ENCODE data around the gene SIX3. TPM values are rescaled to one million over a fixed set of nuclear protein-coding genes. Genes with fewer than 3 reads are reported as not detected.

Gene SIX3
- polyA plus RNA-seq, 1 of the 3 experiments (the other 2 are of a cell fraction): 0.58 TPM

DNA sequence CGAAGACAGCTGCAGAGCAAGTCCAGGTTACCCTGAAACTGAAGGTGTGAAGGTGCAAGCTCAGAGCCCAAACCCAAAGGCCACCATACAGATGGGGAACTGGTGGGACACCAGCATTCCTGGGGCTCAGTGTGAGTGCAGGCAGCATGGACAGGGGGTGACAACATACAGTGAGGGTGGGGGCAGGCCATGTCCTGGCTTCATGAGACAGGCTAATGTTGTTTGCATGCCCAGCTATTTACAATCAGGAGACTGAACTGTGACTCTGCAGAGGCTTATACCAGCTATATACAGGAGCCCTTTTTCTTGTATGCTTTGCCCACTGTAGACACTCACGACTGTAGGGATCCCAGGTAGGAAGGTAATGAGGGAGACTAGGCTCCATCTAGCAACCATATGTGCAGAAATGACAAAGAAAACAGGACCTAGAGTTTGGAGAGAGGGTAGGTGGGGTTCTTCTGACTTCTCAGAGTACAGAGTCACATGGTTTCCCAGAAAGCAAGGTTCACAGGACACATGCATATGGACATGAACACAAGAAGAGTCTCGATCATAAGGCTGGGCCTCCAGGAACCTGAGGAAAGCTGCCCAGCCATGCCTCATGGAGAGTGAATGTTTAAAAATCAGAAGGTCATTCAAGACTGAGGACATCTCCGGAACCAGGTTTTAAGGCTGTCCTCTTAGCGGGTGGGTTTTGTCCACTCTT is 26.4 kb downstream of the SIX3 start:
- Histone ChIP-seq H2AFZ (ENCODE audit: low read depth) (no peak overlapping the region), H3K4me1 (ENCODE audit: control insufficient read depth in 1 of 2, insufficient read depth in 2 of 2, low read depth in 1 of 2, low read length in 1 of 2) (peaks cover 0 to under 1% of the 10 kb centered on the region in 2 experiments; a peak in 1 of 4 replicates), H4K20me1 (ENCODE audit: insufficient read depth) (no peaks in the 10 kb centered on the region), H3K36me3 (replicated peaks in 1 of 2; ENCODE audit: control insufficient read depth in 1 of 2, insufficient read depth in 2 of 2, low read length in 1 of 2) (no peaks in the 10 kb centered on the region), H3K27ac (ENCODE audit: low read depth in 2 of 2, low read length in 1 of 2) (no peak overlapping the region), H3K9me2 (no peaks in the 10 kb centered on the region), H3K27me3 (ENCODE audit: insufficient read depth) (no peaks in the 10 kb centered on the region), H3F3A (replicated peaks; ENCODE audit: insufficient read depth) (no peaks in the 10 kb centered on the region), H3K9ac (no peak overlapping the region), H3K4me2 (no peak overlapping the region), H3K4me3 (ENCODE audit: low read depth in 2 of 2, low read length in 1 of 2) (no peak overlapping the region), H3K9me3 (no peaks in the 10 kb centered on the region), H3K79me2 (ENCODE audit: insufficient read depth) (no peaks in the 10 kb centered on the region)
- TF ChIP-seq TEAD4 (IDR thresholded peaks at IDR 0.05; ENCODE audit: borderline replicate concordance, insufficient read depth) (no peak), TCF12 (IDR thresholded peaks at IDR 0.05) (no peak), RCOR1 (IDR thresholded peaks at IDR 0.05; ENCODE audit: low read length) (no peak), FOXJ3 (CRISPR knock-in tag; IDR thresholded peaks at IDR 0.05) (no peak), GABPA (IDR thresholded peaks at IDR 0.05; ENCODE audit: low read depth) (no peak), FOXM1 (IDR thresholded peaks at IDR 0.05; ENCODE audit: low read depth) (no peak)
- TF ChIP-seq, protein P1, sequence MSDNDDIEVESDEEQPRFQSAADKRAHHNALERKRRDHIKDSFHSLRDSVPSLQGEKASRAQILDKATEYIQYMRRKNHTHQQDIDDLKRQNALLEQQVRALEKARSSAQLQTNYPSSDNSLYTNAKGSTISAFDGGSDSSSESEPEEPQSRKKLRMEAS (IDR thresholded peaks at IDR 0.05; ENCODE audit: low read depth): no peak
- TF ChIP-seq, protein P2, sequence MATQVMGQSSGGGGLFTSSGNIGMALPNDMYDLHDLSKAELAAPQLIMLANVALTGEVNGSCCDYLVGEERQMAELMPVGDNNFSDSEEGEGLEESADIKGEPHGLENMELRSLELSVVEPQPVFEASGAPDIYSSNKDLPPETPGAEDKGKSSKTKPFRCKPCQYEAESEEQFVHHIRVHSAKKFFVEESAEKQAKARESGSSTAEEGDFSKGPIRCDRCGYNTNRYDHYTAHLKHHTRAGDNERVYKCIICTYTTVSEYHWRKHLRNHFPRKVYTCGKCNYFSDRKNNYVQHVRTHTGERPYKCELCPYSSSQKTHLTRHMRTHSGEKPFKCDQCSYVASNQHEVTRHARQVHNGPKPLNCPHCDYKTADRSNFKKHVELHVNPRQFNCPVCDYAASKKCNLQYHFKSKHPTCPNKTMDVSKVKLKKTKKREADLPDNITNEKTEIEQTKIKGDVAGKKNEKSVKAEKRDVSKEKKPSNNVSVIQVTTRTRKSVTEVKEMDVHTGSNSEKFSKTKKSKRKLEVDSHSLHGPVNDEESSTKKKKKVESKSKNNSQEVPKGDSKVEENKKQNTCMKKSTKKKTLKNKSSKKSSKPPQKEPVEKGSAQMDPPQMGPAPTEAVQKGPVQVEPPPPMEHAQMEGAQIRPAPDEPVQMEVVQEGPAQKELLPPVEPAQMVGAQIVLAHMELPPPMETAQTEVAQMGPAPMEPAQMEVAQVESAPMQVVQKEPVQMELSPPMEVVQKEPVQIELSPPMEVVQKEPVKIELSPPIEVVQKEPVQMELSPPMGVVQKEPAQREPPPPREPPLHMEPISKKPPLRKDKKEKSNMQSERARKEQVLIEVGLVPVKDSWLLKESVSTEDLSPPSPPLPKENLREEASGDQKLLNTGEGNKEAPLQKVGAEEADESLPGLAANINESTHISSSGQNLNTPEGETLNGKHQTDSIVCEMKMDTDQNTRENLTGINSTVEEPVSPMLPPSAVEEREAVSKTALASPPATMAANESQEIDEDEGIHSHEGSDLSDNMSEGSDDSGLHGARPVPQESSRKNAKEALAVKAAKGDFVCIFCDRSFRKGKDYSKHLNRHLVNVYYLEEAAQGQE (IDR thresholded peaks at IDR 0.05; ENCODE audit: low read depth, low read length): no peak
- ChIA-PET POLR2A (no interaction called here), CTCF (interaction anchor here (1.2 to 13.2 kb wide), 7 partner anchors 11 to 924 kb away, joined by 4 to 130 read pairs (median 9); no protein-coding TSS in a partner anchor)
- no peak for DNase-seq
- WGBS (ENCODE audit: low lambda C conversion rate): 75% methylated on average over 5 of the region's 5 CpGs

DNA sequence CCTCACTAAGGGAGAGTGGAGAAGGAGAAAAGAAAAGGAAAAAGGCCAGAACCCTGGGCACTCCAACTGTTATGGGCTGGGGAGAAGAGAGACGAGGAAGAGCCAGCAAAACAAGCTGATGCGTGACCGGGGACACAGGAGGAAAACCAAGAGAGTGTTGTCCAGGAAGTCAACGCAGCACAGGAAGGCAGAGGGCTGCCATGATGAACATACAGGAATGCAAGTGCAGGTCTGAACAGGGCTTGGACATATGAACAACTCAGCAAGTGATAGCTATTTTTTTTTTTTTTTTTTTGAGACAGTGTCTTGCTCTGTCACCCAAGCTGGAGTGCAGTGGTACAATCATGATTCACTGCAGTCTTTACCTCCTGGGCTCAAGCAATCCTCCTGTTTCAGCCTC is 28.4 kb downstream of the SIX3 start:
- Histone ChIP-seq H3K27ac (ENCODE audit: low read depth in 2 of 2, low read length in 1 of 2) (no peak overlapping the region), H3K9me3 (no peaks in the 10 kb centered on the region), H3F3A (replicated peaks; ENCODE audit: insufficient read depth) (no peaks in the 10 kb centered on the region), H2AFZ (ENCODE audit: low read depth) (no peak overlapping the region), H3K9ac (no peak overlapping the region), H3K9me2 (no peaks in the 10 kb centered on the region), H3K4me1 (ENCODE audit: control insufficient read depth in 1 of 2, insufficient read depth in 2 of 2, low read depth in 1 of 2, low read length in 1 of 2) (peaks cover 0 to 7% of the 10 kb centered on the region in 2 experiments; a peak in 1 of 4 replicates), H3K4me3 (ENCODE audit: low read depth in 2 of 2, low read length in 1 of 2) (no peak overlapping the region), H4K20me1 (ENCODE audit: insufficient read depth) (no peaks in the 10 kb centered on the region), H3K36me3 (replicated peaks in 1 of 2; ENCODE audit: control insufficient read depth in 1 of 2, insufficient read depth in 2 of 2, low read length in 1 of 2) (no peaks in the 10 kb centered on the region), H3K79me2 (ENCODE audit: insufficient read depth) (no peaks in the 10 kb centered on the region), H3K27me3 (ENCODE audit: insufficient read depth) (no peaks in the 10 kb centered on the region), H3K4me2 (no peak overlapping the region)
- ChIA-PET CTCF (interaction anchor here (0.6 to 13.2 kb wide), 16 partner anchors 11 to 1092 kb away, joined by 3 to 130 read pairs (median 4); no protein-coding TSS in a partner anchor), POLR2A (no interaction called here)
- WGBS (ENCODE audit: low lambda C conversion rate): 82% methylated on average over 4 of the region's 4 CpGs
- no peak for DNase-seq
- no peak for TF ChIP-seq FOXJ3 (CRISPR knock-in tag; IDR thresholded peaks at IDR 0.05)
- TF ChIP-seq CHD2 (IDR thresholded peaks at IDR 0.05; ENCODE audit: low read length, partially characterized antibody): no peak
- TF ChIP-seq GATA2 (CRISPR knock-in tag; IDR thresholded peaks at IDR 0.05): no peak
- TF ChIP-seq, protein P3, sequence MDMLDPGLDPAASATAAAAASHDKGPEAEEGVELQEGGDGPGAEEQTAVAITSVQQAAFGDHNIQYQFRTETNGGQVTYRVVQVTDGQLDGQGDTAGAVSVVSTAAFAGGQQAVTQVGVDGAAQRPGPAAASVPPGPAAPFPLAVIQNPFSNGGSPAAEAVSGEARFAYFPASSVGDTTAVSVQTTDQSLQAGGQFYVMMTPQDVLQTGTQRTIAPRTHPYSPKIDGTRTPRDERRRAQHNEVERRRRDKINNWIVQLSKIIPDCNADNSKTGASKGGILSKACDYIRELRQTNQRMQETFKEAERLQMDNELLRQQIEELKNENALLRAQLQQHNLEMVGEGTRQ (IDR thresholded peaks at IDR 0.05; ENCODE audit: borderline replicate concordance, low read depth, low read length): no peak
- TF ChIP-seq RCOR1 (IDR thresholded peaks at IDR 0.05; ENCODE audit: low read length): no peak
- no peak for TF ChIP-seq MEF2A (IDR thresholded peaks at IDR 0.05; ENCODE audit: borderline replicate concordance, low read depth)
- no peak for TF ChIP-seq RAD21 (IDR thresholded peaks at IDR 0.05; ENCODE audit: low read length)
- no peak for TF ChIP-seq YY1 (IDR thresholded peaks at IDR 0.05; ENCODE audit: low read depth)
- TF ChIP-seq NRF1 (IDR thresholded peaks at IDR 0.05; ENCODE audit: low read depth, low read length): no peak
- TF ChIP-seq, protein P4, sequence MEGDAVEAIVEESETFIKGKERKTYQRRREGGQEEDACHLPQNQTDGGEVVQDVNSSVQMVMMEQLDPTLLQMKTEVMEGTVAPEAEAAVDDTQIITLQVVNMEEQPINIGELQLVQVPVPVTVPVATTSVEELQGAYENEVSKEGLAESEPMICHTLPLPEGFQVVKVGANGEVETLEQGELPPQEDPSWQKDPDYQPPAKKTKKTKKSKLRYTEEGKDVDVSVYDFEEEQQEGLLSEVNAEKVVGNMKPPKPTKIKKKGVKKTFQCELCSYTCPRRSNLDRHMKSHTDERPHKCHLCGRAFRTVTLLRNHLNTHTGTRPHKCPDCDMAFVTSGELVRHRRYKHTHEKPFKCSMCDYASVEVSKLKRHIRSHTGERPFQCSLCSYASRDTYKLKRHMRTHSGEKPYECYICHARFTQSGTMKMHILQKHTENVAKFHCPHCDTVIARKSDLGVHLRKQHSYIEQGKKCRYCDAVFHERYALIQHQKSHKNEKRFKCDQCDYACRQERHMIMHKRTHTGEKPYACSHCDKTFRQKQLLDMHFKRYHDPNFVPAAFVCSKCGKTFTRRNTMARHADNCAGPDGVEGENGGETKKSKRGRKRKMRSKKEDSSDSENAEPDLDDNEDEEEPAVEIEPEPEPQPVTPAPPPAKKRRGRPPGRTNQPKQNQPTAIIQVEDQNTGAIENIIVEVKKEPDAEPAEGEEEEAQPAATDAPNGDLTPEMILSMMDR (IDR thresholded peaks at IDR 0.05): no peak
- TF ChIP-seq GABPA (IDR thresholded peaks at IDR 0.05; ENCODE audit: low read depth): no peak
- no peak for TF ChIP-seq FOSL2 (IDR thresholded peaks at IDR 0.05; ENCODE audit: borderline replicate concordance, low read depth)
- TF ChIP-seq, protein P5, sequence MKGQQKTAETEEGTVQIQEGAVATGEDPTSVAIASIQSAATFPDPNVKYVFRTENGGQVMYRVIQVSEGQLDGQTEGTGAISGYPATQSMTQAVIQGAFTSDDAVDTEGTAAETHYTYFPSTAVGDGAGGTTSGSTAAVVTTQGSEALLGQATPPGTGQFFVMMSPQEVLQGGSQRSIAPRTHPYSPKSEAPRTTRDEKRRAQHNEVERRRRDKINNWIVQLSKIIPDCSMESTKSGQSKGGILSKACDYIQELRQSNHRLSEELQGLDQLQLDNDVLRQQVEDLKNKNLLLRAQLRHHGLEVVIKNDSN (IDR thresholded peaks at IDR 0.05; ENCODE audit: borderline replicate concordance, low read depth): no peak
- TF ChIP-seq TEAD4 (IDR thresholded peaks at IDR 0.05; ENCODE audit: borderline replicate concordance, insufficient read depth): no peak
